Transverse colon (tissue), 4 donors: ENCODE measurements around the gene MEIS3. TPM values are rescaled to one million over a fixed set of nuclear protein-coding genes. Genes with fewer than 3 reads are reported as not detected.

Experiments
- DNase-seq: peaks from one replicate; pipeline ENCODE4 v3.0.0-alpha.2; 2019
- H3K27ac ChIP-seq, 4 donors: fragments of 200-600 bp; sonication (generic); 2 replicates each; pipeline ENCODE4 v1.5.1; 2016 to 2018; ENCODE audit warnings: inconsistent platforms in 4 of 4
- H3K27me3 ChIP-seq: fragments of 200-600 bp; sonication (generic); 2 replicates; pipeline ENCODE4 v1.5.1; 2017; ENCODE audit warnings: inconsistent platforms
- H3K36me3 ChIP-seq, 4 donors: fragments of 200-600 bp; sonication (generic); 2 replicates each; pipeline ENCODE4 v1.5.1; 2017 to 2019; ENCODE audit warnings: inconsistent platforms in 4 of 4
- H3K4me1 ChIP-seq, 4 donors: fragments of 200-600 bp; sonication (generic); 2 replicates each; pipeline ENCODE4 v1.5.1; 2017 to 2020; ENCODE audit warnings: inconsistent platforms in 4 of 4
- H3K4me3 ChIP-seq, 4 donors: fragments of 200-600 bp; sonication (generic); 1 replicate in 1 of 4; 2 replicates in 3 of 4; pipeline versions ENCODE4 v1.5.1 to v1.6.1; 2017 to 2019; ENCODE audit warnings: inconsistent platforms in 4 of 4
- H3K9me3 ChIP-seq, 2 donors: fragments of 200-600 bp; sonication (generic); 2 replicates each; pipeline ENCODE4 v1.5.1; 2017 to 2019; ENCODE audit warnings: inconsistent platforms in 2 of 2
- EP300 ChIP-seq: sonication (generic); formaldehyde crosslinking; IDR thresholded peaks from one replicate; pipeline ENCODE4 v1.6.1; 2017; ENCODE audit warnings: antibody characterized with exemption, low read depth
- POLR2A ChIP-seq: fragments of 450-650 bp; IDR thresholded peaks from one replicate; pipeline ENCODE4 v1.6.1; 2016; ENCODE audit warnings: antibody characterized with exemption, mild to moderate bottlenecking, moderate library complexity
- POLR2AphosphoS5 ChIP-seq, 3 donors: sonication (generic); formaldehyde crosslinking; IDR thresholded peaks; one replicate each; pipeline ENCODE4 v1.6.1; 2016; ENCODE audit warnings: antibody characterized with exemption in 3 of 3
- WGBS, 2 donors: methylation state at CpG; one replicate each; pipeline ENCODE4 v1.1.5; 2018; ENCODE audit warnings: low coverage in 1 of 2; 5-methylcytosine and 5-hydroxymethylcytosine counted together
- in situ Hi-C, 4 donors: fragments of 200-750 bp; cut with MboI; loops; one replicate each; pipeline versions ENCODE4 v1.15.0 to v1.15.1; 2017; ENCODE audit warnings: low sequenced_read_pairs in 3 of 4, low pct_ligation_motif_present in 1 of 4, low pct_unique_long_range_greater_than_20kb in 1 of 4
- intact Hi-C: fragments of 100-400 bp; cut with DNase I; formaldehyde crosslinking; loops from one replicate; pipeline ENCODE4 v1.15.1; 2023; ENCODE audit warnings: low total_unique reads
- total RNA-seq, 4 donors: library from RNA; depleted of rRNA; stranded (reverse); fragments of >200 nt; gene quantifications; one replicate each; pipeline ENCODE4 v1.1.0, GENCODE V29; 2016
- TF ChIP-seq, protein P1 (sequence below), 5 experiments: fragments of 200-600 bp in 3 of 5; fragments of 450-650 bp in 2 of 5; sonication (generic) in 3 of 5; IDR thresholded peaks; 1 replicate in 2 of 5; 2 replicates in 3 of 5; pipeline ENCODE4 v1.5.1; 2016 to 2017; ENCODE audit warnings: antibody characterized with exemption in 5 of 5, inconsistent platforms in 3 of 5, mild to moderate bottlenecking in 2 of 5, moderate library complexity in 1 of 5

Gene MEIS3
- total RNA-seq, 4 donors from 2014 or later: 2.3 to 56.5 (median 7.1) TPM; not detected in 1

DNA sequence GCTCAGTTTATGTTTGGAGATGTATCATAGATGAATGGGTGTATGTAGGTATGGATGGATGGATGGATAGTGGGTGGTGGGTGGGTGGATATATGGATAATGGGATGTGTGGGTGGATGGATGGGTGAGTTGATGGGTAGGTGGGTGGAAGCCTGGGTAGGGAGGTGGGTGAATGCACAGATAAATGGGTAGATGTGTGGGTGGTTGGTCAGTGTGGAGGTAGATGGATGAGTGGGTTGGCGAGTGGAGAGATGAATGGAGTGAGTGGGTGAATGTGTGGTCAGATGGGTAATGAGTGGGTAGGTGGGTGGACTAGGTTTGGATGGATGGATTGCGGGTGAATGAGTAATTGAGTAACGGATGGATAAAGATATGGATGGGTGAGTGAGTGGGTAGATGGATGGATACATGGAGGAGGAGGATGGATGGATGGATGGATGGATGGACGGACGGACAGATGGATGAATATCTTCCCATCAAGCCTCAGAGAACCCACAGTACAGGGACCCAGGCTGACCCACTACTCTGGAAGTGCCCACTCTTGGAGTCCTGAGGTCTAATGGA is 13.4 kb downstream of the MEIS3 start:
- TF ChIP-seq, protein P1, sequence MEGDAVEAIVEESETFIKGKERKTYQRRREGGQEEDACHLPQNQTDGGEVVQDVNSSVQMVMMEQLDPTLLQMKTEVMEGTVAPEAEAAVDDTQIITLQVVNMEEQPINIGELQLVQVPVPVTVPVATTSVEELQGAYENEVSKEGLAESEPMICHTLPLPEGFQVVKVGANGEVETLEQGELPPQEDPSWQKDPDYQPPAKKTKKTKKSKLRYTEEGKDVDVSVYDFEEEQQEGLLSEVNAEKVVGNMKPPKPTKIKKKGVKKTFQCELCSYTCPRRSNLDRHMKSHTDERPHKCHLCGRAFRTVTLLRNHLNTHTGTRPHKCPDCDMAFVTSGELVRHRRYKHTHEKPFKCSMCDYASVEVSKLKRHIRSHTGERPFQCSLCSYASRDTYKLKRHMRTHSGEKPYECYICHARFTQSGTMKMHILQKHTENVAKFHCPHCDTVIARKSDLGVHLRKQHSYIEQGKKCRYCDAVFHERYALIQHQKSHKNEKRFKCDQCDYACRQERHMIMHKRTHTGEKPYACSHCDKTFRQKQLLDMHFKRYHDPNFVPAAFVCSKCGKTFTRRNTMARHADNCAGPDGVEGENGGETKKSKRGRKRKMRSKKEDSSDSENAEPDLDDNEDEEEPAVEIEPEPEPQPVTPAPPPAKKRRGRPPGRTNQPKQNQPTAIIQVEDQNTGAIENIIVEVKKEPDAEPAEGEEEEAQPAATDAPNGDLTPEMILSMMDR (IDR thresholded peaks at IDR 0.05): no peak
- TF ChIP-seq EP300 (no peak), POLR2AphosphoS5 (IDR thresholded peaks at IDR 0.05) (no peak), POLR2A (no peak)
- H3K4me1 ChIP-seq: no peaks in the 10 kb centered on the region
- H3K4me3 ChIP-seq: no peak overlapping the region
- no peak for DNase-seq
- no peaks in the 10 kb centered on the region for H3K9me3 ChIP-seq
- no peaks in the 10 kb centered on the region for H3K36me3 ChIP-seq
- H3K27ac ChIP-seq: no peak overlapping the region
- H3K27me3 ChIP-seq: peaks cover 22% of the 10 kb centered on the region
- in situ Hi-C loops (loop anchor here in 1 of 4 donors (25.0 kb wide), 1 partner anchor 119 kb away; no protein-coding TSS in a partner anchor), intact Hi-C loops (no loop called here)
- WGBS, 2 donors: 91 to 92% methylated on average over 5 of the region's 5 CpGs

DNA sequence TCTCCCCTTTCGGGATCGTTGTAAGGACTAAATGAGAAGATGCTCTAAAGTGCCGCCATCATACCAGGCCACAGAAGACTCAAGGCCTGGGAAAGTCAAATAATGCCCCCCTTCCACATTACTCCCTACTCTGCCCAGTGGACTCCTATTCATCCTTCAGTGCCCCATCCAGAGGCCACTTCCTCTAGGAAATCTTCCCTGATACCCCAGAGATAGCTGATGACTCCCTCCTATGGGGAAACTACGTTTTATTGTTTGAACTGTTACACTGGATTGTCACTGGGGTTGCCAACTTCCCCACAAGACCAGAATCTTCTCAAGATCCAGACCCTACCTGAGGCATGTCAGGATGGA is 14.2 kb downstream of the MEIS3 start:
- Histone ChIP-seq H3K9me3 (no peaks in the 10 kb centered on the region), H3K4me1 (no peaks in the 10 kb centered on the region), H3K36me3 (no peaks in the 10 kb centered on the region), H3K27me3 (peaks cover 28% of the 10 kb centered on the region), H3K4me3 (no peak overlapping the region), H3K27ac (no peak overlapping the region)
- no peak for TF ChIP-seq EP300
- no peak for TF ChIP-seq POLR2AphosphoS5 (IDR thresholded peaks at IDR 0.05)
- TF ChIP-seq, protein P1 (IDR thresholded peaks at IDR 0.05): no peak
- no peak for TF ChIP-seq POLR2A
- intact Hi-C loops: no loop called here
- 30 to 82% methylated on average over 2 to 4 of the region's 4 CpGs for WGBS, 2 donors
- in situ Hi-C loops: loop anchor here in 1 of 4 donors (25.0 kb wide), 1 partner anchor 118 kb away; no protein-coding TSS in a partner anchor
- DNase-seq: no peak

DNA sequence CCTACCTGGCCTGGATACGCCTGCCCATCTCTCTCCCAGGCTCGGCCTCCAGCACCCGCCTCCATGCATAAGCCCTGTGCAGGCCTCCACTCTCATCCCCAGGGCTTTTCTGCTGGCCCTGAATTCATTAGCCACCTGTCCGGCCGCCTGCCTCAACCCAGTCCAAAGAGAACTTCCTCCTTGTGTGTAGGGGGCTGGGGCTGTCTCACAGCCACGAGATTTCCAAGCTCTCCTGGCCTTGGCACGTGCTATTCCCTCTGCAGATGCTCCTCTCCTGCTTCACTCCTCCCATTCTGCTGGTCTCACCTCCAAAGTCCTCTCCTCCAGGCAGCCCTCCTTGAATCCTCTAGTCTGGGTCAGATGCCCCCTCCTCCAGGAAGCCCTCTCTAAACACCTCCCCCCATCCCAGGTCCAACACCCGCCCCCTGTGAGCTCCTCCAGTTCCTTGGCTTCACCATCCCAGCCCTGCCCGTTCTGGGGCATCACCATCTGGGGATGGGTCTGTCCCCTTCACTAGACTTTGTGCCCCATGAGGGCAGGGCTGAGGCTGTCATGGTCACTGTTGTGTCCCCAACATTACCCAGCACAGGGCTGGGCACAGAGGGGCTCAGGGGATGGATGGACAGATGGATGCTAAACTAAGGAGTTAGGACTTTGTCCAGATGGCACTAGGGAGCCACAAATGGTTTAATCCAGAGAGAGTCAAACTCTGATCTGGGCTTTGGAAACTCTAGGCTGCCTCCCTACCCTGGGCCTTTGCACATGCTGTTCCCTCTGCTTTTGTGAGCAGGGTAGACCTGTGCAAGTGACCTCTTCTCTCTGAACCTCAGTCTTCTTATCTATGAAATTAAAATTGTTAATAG is 14.8 kb downstream of the MEIS3 start:
- no peak for DNase-seq
- Histone ChIP-seq H3K9me3 (no peaks in the 10 kb centered on the region), H3K36me3 (no peaks in the 10 kb centered on the region), H3K4me1 (no peaks in the 10 kb centered on the region), H3K4me3 (no peak overlapping the region), H3K27ac (no peak overlapping the region), H3K27me3 (peaks cover 28% of the 10 kb centered on the region)
- WGBS, 2 donors: 63 to 67% methylated on average over 2 to 9 of the region's 9 CpGs
- in situ Hi-C loops: loop anchor here in 1 of 4 donors (25.0 kb wide), 1 partner anchor 117 kb away; no protein-coding TSS in a partner anchor
- intact Hi-C loops: no loop called here
- TF ChIP-seq POLR2A: no peak
- TF ChIP-seq, protein P1 (IDR thresholded peaks at IDR 0.05): no peak
- TF ChIP-seq POLR2AphosphoS5 (IDR thresholded peaks at IDR 0.05): no peak
- no peak for TF ChIP-seq EP300

DNA sequence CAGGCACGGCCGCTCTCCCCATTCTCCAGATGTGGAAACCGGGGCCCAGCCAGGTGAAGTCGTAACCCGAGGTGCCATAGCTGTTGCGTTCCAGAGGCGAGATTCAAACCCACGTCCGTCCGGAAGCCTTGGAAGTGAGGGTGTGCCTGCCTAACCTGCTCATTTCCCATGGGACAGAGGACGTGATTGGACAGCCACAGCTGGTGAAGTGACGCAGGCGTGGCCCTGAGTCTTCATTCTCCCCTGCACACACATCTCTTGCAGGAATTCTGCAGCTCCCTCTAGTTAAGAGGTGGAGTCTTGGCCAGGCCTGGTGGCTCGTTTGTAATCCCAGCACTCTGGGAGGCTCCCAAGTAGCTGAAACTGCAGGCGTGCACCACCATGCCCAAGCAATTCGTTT is 16.8 kb downstream of the MEIS3 start:
- intact Hi-C loops: no loop called here
- Histone ChIP-seq H3K9me3 (no peaks in the 10 kb centered on the region), H3K4me3 (no peak overlapping the region), H3K4me1 (no peaks in the 10 kb centered on the region), H3K36me3 (no peaks in the 10 kb centered on the region), H3K27ac (no peak overlapping the region), H3K27me3 (peaks cover 29% of the 10 kb centered on the region)
- DNase-seq: no peak
- 78% methylated on average over 16 of the region's 16 CpGs; no CpG with 5 or more reads in 1 of the 2 donors for WGBS, 2 donors
- in situ Hi-C loops: loop anchor here in 1 of 4 donors (25.0 kb wide), 1 partner anchor 115 kb away; no protein-coding TSS in a partner anchor
- TF ChIP-seq POLR2AphosphoS5 (IDR thresholded peaks at IDR 0.05): no peak
- no peak for TF ChIP-seq POLR2A
- TF ChIP-seq EP300: no peak
- TF ChIP-seq, protein P1 (IDR thresholded peaks at IDR 0.05): no peak
